K562 (cell line): ENCODE results near the gene GPSM3. TPM values are rescaled to one million over a fixed set of nuclear protein-coding genes. Genes with fewer than 3 reads are reported as not detected.

Experiments
- ATAC-seq: fragments of 200-7000 bp; cut with Tn5 transposase; 3 replicates; pipeline ENCODE4 v1.9.1; 2020; ENCODE audit warnings: moderate library complexity
- BruUV-seq: library from RNA; stranded (reverse); fragments of 400-500 nt; replicated peaks from 2 replicates; lab custom pipeline; 2021; lab: Mats Ljungman, UMichigan
- CTCF ChIA-PET: fragments of 300-600 bp; formaldehyde crosslinking; extraction: SDS; loops from one replicate; lab custom pipeline; 2021; ENCODE audit warnings: low intra/inter-chr PET ratio; lab: Yijun Ruan, JAX
- POLR2A ChIA-PET: fragments of 300-600, 350-650 bp; sonication (Branson Sonifier 250); formaldehyde crosslinking; extraction: SDS; loops from one replicate; lab custom pipeline; 2021; ENCODE audit warnings: antibody characterized with exemption, inconsistent platforms; lab: Yijun Ruan, JAX
- DNase-seq, 4 experiments: peaks; one replicate each; pipeline versions ENCODE4 v3.0.0 to v3.0.0-alpha.2; 2011 to 2018; ENCODE audit warnings: low spot score in 3 of 4, mixed read lengths in 3 of 4; ENCODE audit errors: extremely low read depth in 1 of 4
- FAIRE-seq: peaks from 2 replicates; lab custom pipeline; 2011; peaks lifted over from hg19 to GRCh38; lab: Jason Lieb, UNC
- H2AFZ ChIP-seq: 2 replicates; pipeline ENCODE4 v1.6.0; 2011; ENCODE audit warnings: low read depth, low read length, control low read depth, inconsistent platforms
- H3K27ac ChIP-seq: fragments of 200-600 bp; 3 replicates; pipeline ENCODE4 v1.8.0; 2011; ENCODE audit warnings: low read depth, mild to moderate bottlenecking, control low read depth, inconsistent platforms, low read length, moderate library complexity, mixed read lengths; ENCODE audit errors: extremely low read depth
- H3K27me3 ChIP-seq, 2 experiments: fragments of 300-600 bp in 1 of 2; 2 replicates in 1 of 2; 3 replicates in 1 of 2; pipeline versions ENCODE4 v1.6.0 to v1.8.0; 2011; ENCODE audit warnings: inconsistent platforms in 2 of 2, low read length in 2 of 2, mild to moderate bottlenecking in 1 of 2, mixed read lengths in 1 of 2, moderate library complexity in 1 of 2; ENCODE audit not compliant: control insufficient read depth in 2 of 2, insufficient read depth in 2 of 2
- H3K36me3 ChIP-seq: fragments of 300-600 bp; 3 replicates; pipeline ENCODE4 v1.8.0; 2011; ENCODE audit warnings: mild to moderate bottlenecking, low read length, inconsistent platforms; ENCODE audit not compliant: control insufficient read depth, insufficient read depth
- H3K4me1 ChIP-seq, 2 experiments: fragments of 200-600 bp in 1 of 2; replicated peaks in 1 of 2; 2 replicates in 1 of 2; 3 replicates in 1 of 2; pipeline versions ENCODE4 v1.5.1 to v1.8.0; 2011; ENCODE audit warnings: inconsistent platforms in 2 of 2, low read length in 2 of 2, mild to moderate bottlenecking in 1 of 2, mixed read lengths in 1 of 2, moderate library complexity in 1 of 2; ENCODE audit not compliant: control insufficient read depth in 2 of 2, insufficient read depth in 2 of 2
- H3K4me2 ChIP-seq: 2 replicates; pipeline ENCODE4 v1.6.1; 2011; ENCODE audit warnings: low read length, control low read depth, inconsistent platforms, mixed read lengths; ENCODE audit not compliant: insufficient read depth
- H3K4me3 ChIP-seq: fragments of 200-600 bp; sonication (generic), shearing (Covaris generic); 2 replicates; pipeline ENCODE4 v1.5.1; 2016; ENCODE audit warnings: control low read depth, inconsistent platforms
- H3K79me2 ChIP-seq: fragments of 200-600 bp; 3 replicates; pipeline ENCODE4 v1.8.0; 2011; ENCODE audit warnings: low read length, inconsistent platforms; ENCODE audit not compliant: control insufficient read depth, insufficient read depth
- H3K9ac ChIP-seq, 2 experiments: 2 replicates each; pipeline versions ENCODE4 v1.6.0 to v1.6.1; 2011; ENCODE audit warnings: low read depth in 2 of 2, low read length in 2 of 2, control low read depth in 1 of 2, inconsistent platforms in 1 of 2, mild to moderate bottlenecking in 1 of 2, mixed read lengths in 1 of 2; ENCODE audit not compliant: insufficient read depth in 1 of 2
- H3K9me1 ChIP-seq: one replicate; pipeline ENCODE4 v1.6.0; 2011; ENCODE audit warnings: inconsistent platforms, mild to moderate bottlenecking, low read length, moderate library complexity; ENCODE audit not compliant: control insufficient read depth, insufficient read depth
- H3K9me3 ChIP-seq: replicated peaks from 2 replicates; pipeline ENCODE4 v1.5.1; 2011; ENCODE audit warnings: low read depth, low read length, inconsistent platforms; ENCODE audit not compliant: control insufficient read depth, insufficient read depth
- H4K20me1 ChIP-seq: replicated peaks from 2 replicates; pipeline ENCODE4 v1.6.1; 2011; ENCODE audit warnings: low read length, inconsistent platforms, mixed read lengths; ENCODE audit not compliant: control insufficient read depth, insufficient read depth
- BRF2 ChIP-seq: IDR thresholded peaks from 3 replicates; pipeline ENCODE4 v1.6.1; 2011; ENCODE audit warnings: borderline replicate concordance, mild to moderate bottlenecking; ENCODE audit not compliant: insufficient read length, insufficient read depth
- CREBBP ChIP-seq: IDR thresholded peaks from one replicate; pipeline ENCODE4 v1.6.1; 2012; ENCODE audit warnings: low read depth, mild to moderate bottlenecking, control low read depth, inconsistent platforms, low read length
- GABPB1 ChIP-seq: sonication (generic); formaldehyde crosslinking; IDR thresholded peaks from 2 replicates; pipeline ENCODE4 v1.8.0; 2022; ENCODE audit warnings: mild to moderate bottlenecking, missing genetic modification reagents
- GATAD2A ChIP-seq: fragments of 450-650 bp; IDR thresholded peaks from 2 replicates; pipeline ENCODE4 v1.6.1; 2017
- KAT7 ChIP-seq: sonication (generic); formaldehyde crosslinking; IDR thresholded peaks from 2 replicates; pipeline ENCODE4 v1.8.0; 2022; ENCODE audit warnings: missing genetic modification reagents, mild to moderate bottlenecking, borderline replicate concordance
- MECOM ChIP-seq: fragments of 250-450 bp; sonication (Bioruptor Pico); IDR thresholded peaks from 2 replicates; pipeline ENCODE4 v1.8.0; 2022; ENCODE audit warnings: inconsistent platforms
- RERE ChIP-seq: sonication (generic); formaldehyde crosslinking; IDR thresholded peaks from 2 replicates; pipeline ENCODE4 v1.8.0; 2023; ENCODE audit warnings: missing genetic modification reagents, mild to moderate bottlenecking, borderline replicate concordance
- SAP30 ChIP-seq: fragments of 200-600 bp; sonication (generic); IDR thresholded peaks from 2 replicates; pipeline ENCODE4 v1.6.1; 2012; ENCODE audit warnings: borderline replicate concordance, low read depth, mild to moderate bottlenecking, moderate library complexity, low read length, control low read depth, inconsistent platforms; ENCODE audit not compliant: insufficient read depth, poor library complexity, severe bottlenecking
- SNRNP70 ChIP-seq: fragments of 200-400 bp; formaldehyde crosslinking; optimal IDR thresholded peaks from 2 replicates; pipeline ENCODE3; 2017; ENCODE audit warnings: low read depth, low read length
- ZBTB1 ChIP-seq: sonication (generic); formaldehyde crosslinking; IDR thresholded peaks from 2 replicates; pipeline ENCODE4 v1.8.1; 2023; ENCODE audit warnings: missing genetic modification reagents, low read depth, mild to moderate bottlenecking, borderline replicate concordance
- ZNF408 ChIP-seq: fragments of 250-450 bp; sonication (Bioruptor Pico); IDR thresholded peaks from 2 replicates; pipeline ENCODE4 v1.4.0; 2020; ENCODE audit warnings: low read depth, mild to moderate bottlenecking, moderate library complexity
- ZNF740 ChIP-seq, 3 experiments: fragments of 200-800 bp in 1 of 3; sonication (Bioruptor generic) in 1 of 3; sonication (generic) in 1 of 3; formaldehyde crosslinking in 1 of 3; IDR thresholded peaks; 2 replicates each; pipeline versions ENCODE4 v1.6.1 to v1.8.0; 2016 to 2022; ENCODE audit warnings: mild to moderate bottlenecking in 2 of 3, missing compliant biosample characterization in 2 of 3, missing genetic modification characterization in 2 of 3, missing genetic modification reagents in 1 of 3
- WGBS: fragments of 100-300 bp; shearing (Covaris generic); methylation state at CpG from one replicate; pipeline ENCODE4 v1.1.6; 2016; ENCODE audit warnings: low coverage, mixed read lengths; ENCODE audit not compliant: insufficient coverage; ENCODE audit errors: missing lambda C conversion rate; 5-methylcytosine and 5-hydroxymethylcytosine counted together
- in situ Hi-C: fragments of 300-500 bp; cut with MboI; formaldehyde crosslinking; loops from 4 replicates; pipeline ENCODE4 v1.15.0; 2018; ENCODE audit warnings: inconsistent platforms, mixed read lengths
- intact Hi-C: fragments of 100-400 bp; cut with micrococcal nuclease; formaldehyde crosslinking; loops from 2 replicates; pipeline ENCODE4 v1.14.2; 2022
- polyA plus RNA-seq, 8 experiments: library from polyadenylated mRNA; depleted of rRNA in 4 of 8; stranded (reverse) in 5 of 8; unstranded in 3 of 8; fragments of >200 nt; fragmentation: Nextera tagmentation in 2 of 8; fragmentation: Illumina TruSeq in 1 of 8; extraction: Ambion mirVana in 2 of 8; extraction: Trizol in 1 of 8; gene quantifications; 2 replicates each; pipeline versions ENCODE4 v1.2.1 to v1.2.3, GENCODE V29; 2011 to 2014; ENCODE audit warnings: inconsistent platforms in 1 of 8, missing spikeins in 1 of 8
- total RNA-seq, 7 experiments: library from RNA; depleted of rRNA in 6 of 7; stranded (reverse); fragments of >200 nt in 6 of 7; fragmentation: Illumina TruSeq in 2 of 7; extraction: Trizol in 2 of 7; gene quantifications; 2 replicates each; pipeline versions ENCODE4 v1.2.1 to v1.2.3, GENCODE V29; 2011 to 2021; ENCODE audit warnings: low replicate concordance in 1 of 7

The GPSM3 gene
- total and polyA plus RNA-seq, 9 of the 15 experiments (the other 6 are each of a cell fraction or from before 2014, with no cell fraction given): 5.3 to 42.6 (median 24.4) TPM

- Histone ChIP-seq H3K4me2 (peak overlapping the region; percentile 96), H3K79me2 (peaks cover 64% of the 10 kb centered on the region), H3K9ac (peak overlapping the region; percentile 85 to 93), H3K27ac (peak overlapping the region; percentile 93), H3K9me1 (no peaks in the 10 kb centered on the region), H2AFZ (peak overlapping the region; percentile 27), H3K4me3 (peak overlapping the region; percentile 79), H3K36me3 (peaks cover 29% of the 10 kb centered on the region; the same call in 2 of the 3 replicates), H3K9me3 (no peaks in the 10 kb centered on the region), H4K20me1 (no peaks in the 10 kb centered on the region), H3K27me3 (no peaks in the 10 kb centered on the region), H3K4me1 (peaks cover 73 to 74% of the 10 kb centered on the region in 2 experiments)
- ATAC-seq (no peak), FAIRE-seq (no peak), DNase-seq (peak in 1 of 4 experiments; percentile 28)
- intact Hi-C loops (loop anchor here (10.0 kb wide), 1 partner anchor 286 kb away; the partner anchor contains the start of gene ZBTB12), in situ Hi-C loops (no loop called here)
- POLR2A ChIA-PET: interaction anchor here (0.9 to 2.5 kb wide), 8 partner anchors 9 to 781 kb away, joined by 3 to 10 read pairs (median 6); partner anchors contain the start of gene FKBPL
- WGBS: 55% methylated on average over 8 of the region's 8 CpGs
- CTCF ChIA-PET: no interaction called here
- BruUV-seq: no TSS peak
- TF ChIP-seq MECOM (no peak), KAT7 (CRISPR knock-in tag) (peak; percentile 89), RERE (CRISPR knock-in tag) (0 out of 2 replicates have a peak, but pooled peaks have one; percentile 86), SNRNP70 (no peak), ZNF740 (CRISPR knock-in tag; IDR thresholded peaks at IDR 0.05) (peak; percentile 49; the same call in 1 of the 2 replicates), ZNF740 (tag; IDR thresholded peaks at IDR 0.05) (no peak), GATAD2A (peak; percentile 65; the same call in 1 of the 2 replicates), ZNF408 (CRISPR knock-in tag) (no peak), CREBBP (no peak), BRF2 (no peak), GABPB1 (peak; percentile 24; the same call in 1 of the 2 replicates), ZBTB1 (CRISPR knock-in tag) (0 out of 2 replicates have a peak, but pooled peaks have one; percentile 25), SAP30 (peak; percentile 9)
Observed at GRCh38 chr6:32190911-32191677, 1.3 kb downstream of the GPSM3 start.
